Measurements from ENCODE around the gene ADGRB3.
A peak's percentile ranks its signal among the peaks of the same experiment; 100 is the strongest.
"Not testable (repeated sequence)": the region's sequence is repeated elsewhere in the genome, so short reads cannot be mapped to it uniquely, and the experiment has no call there.

ADGRB3 gene

GRCh38 chr6:68911334-68911733 is 276.3 kb downstream of the ADGRB3 start:
- no peak for TF ChIP-seq CTCF (IDR thresholded peaks at IDR 0.05)
- H3K4me3 ChIP-seq: no peak overlapping the region
- no peak for DNase-seq (ENCODE audit: low spot score)
- no peak overlapping the region for H3K27ac ChIP-seq

- Histone ChIP-seq H3K4me3 (no peak overlapping the region), H3K27ac (no peak overlapping the region)
- no peak for DNase-seq (ENCODE audit: low spot score)
- no peak for TF ChIP-seq CTCF (IDR thresholded peaks at IDR 0.05)
Measured at GRCh38 chr6:68911811-68912210, 276.7 kb downstream of the ADGRB3 start.

- H3K4me3 ChIP-seq; DNase-seq (ENCODE audit: low spot score): not testable (repeated sequence)
- H3K27ac ChIP-seq: peak overlapping the region in 1 of 2 donors; percentile 7
Measured at GRCh38 chr6:68912805-68913204, 277.7 kb downstream of the ADGRB3 start.

GRCh38 chr6:68915586-68915985 is 280.5 kb downstream of the ADGRB3 start:
- no peak for DNase-seq (ENCODE audit: low spot score)
- TF ChIP-seq CTCF (IDR thresholded peaks at IDR 0.05): no peak
- Histone ChIP-seq H3K27ac (no peak overlapping the region), H3K4me3 (no peak overlapping the region)

GRCh38 chr6:68919537-68919936 is 284.5 kb downstream of the ADGRB3 start:
- H3K4me3 ChIP-seq: no peak overlapping the region
- TF ChIP-seq CTCF (IDR thresholded peaks at IDR 0.05): no peak
- H3K27ac ChIP-seq: no peak overlapping the region
- DNase-seq (ENCODE audit: low spot score): no peak

- DNase-seq (ENCODE audit: low spot score): no peak
- Histone ChIP-seq H3K27ac (no peak overlapping the region), H3K4me3 (no peak overlapping the region)
- no peak for TF ChIP-seq CTCF (IDR thresholded peaks at IDR 0.05)
Measured at GRCh38 chr6:68941345-68941744, 306.3 kb downstream of the ADGRB3 start.

- Histone ChIP-seq H3K27ac (no peak overlapping the region), H3K4me3 (no peak overlapping the region)
- TF ChIP-seq CTCF (IDR thresholded peaks at IDR 0.05): no peak
- DNase-seq (ENCODE audit: low spot score): no peak
Measured at GRCh38 chr6:68947721-68948120, 312.6 kb downstream of the ADGRB3 start.

GRCh38 chr6:68951270-68951669 is 316.2 kb downstream of the ADGRB3 start:
- TF ChIP-seq CTCF (IDR thresholded peaks at IDR 0.05): no peak
- no peak overlapping the region for H3K4me3 ChIP-seq
- DNase-seq (ENCODE audit: low spot score): no peak
- H3K27ac ChIP-seq: no peak overlapping the region

Measured in coronary artery (tissue), 2 donors.